T-helper 2 cell treated with Interferon-gamma antibody and Interleukin-4, amounts not matched to agents 100 ng/mL and 5 ng/mL, for 36 hours (primary cell): Measurements from ENCODE around the gene EEPD1. TPM values are rescaled to one million over a fixed set of nuclear protein-coding genes. Genes with fewer than 3 reads are reported as not detected.
"Not testable (repeated sequence)": the region's sequence is repeated elsewhere in the genome, so short reads cannot be mapped to it uniquely, and the experiment has no call there.

Experiments used
- intact Hi-C: fragments of 100-400 bp; cut with micrococcal nuclease; formaldehyde crosslinking; loops from one replicate; pipeline ENCODE4 v1.15.1; 2023
- total RNA-seq: library from RNA; stranded (reverse); gene quantifications from 2 replicates; pipeline ENCODE4 v1.2.3, GENCODE V29; 2022

EEPD1 gene
- total RNA-seq: 11.5 and 13.8 TPM in 2 replicates

DNA sequence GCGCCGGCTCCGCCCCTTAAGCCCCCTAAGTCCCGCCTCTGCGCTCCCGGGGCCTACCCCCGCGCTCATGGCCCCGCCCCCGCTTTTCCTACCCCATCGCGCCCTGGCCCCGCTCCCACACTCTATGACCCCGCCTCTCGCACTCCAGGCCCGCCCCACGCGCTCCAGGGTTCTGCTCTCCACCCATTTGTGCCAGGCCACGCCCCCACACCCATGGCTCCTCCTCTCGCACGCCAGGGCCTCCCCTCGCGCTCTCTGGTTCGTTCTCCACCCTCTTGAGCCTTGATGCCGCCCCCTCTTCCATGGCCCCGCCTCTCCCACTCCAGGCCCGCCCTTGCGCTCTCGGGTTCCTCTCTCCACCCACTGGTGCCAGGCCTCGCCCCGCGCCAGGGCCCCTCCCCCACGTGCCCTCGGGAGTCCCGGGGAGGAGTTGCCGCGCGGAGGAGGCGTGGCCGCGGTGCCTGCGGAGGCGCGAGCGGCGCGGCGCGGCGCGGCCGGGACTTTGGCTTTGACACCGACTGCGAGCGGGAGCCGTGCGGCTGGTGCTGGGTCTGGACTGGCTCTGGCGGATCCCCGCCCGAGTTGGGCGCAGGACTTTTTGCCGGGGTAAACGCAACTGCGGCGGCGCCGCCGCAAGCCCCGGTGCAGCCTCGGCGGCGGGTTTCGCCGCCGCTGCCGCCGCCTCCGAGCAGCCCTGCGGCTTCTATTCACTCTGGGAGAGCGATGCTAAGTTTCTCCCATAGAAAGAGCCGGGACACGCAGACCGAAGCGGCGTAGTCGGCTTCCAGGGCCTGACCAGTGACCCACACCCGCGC, at the start of gene EEPD1:
TSS of gene EEPD1 (plus strand) at position 499 of the 815 bp plus-strand sequence. CDS start 1,071 bp downstream, outside the sequence.
- intact Hi-C loops: loop anchor here (1.0 to 2.0 kb wide), 6 partner anchors 38 to 458 kb away; partner anchors contain the start of genes ANLN, HERPUD2 and SEPTIN7

DNA sequence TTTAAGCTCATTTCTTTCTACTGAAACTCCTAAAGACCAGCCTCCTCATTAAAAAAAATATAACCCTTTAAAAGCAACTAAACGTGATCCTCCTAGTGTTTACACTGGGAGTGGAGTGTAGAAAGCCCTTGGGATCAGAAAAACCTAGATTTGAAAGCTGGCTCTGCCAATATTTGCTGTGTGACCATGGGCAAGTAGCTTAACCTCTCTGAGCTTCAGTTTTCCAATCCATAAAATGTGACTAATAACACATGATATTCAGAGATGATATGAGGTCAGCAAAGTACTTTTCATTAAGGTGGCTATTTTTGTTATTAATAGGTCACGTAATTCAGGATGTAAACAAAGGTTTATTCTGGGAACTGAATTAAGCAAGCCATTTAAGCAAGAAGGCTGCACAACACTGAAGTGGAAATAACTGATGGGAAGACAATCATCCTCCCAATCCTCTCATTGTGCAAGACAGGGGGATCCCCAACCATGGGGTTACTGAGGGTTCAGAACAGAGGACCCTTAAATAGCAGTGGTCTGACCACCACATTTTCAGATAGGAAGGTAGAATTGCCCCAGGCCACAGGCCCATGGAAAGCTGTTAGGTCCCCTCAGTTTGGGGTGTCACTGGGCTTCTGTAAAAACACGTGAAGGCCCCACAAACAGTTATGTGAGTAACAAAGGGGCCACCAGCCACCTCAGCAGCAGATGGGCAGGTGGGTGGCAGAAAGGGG, 49.1 kb upstream of the EEPD1 start:
- intact Hi-C loops: no loop called here

GRCh38 chr7:36106972-36107908, 45.8 kb upstream of the EEPD1 start:
- intact Hi-C loops: not testable (repeated sequence)

DNA sequence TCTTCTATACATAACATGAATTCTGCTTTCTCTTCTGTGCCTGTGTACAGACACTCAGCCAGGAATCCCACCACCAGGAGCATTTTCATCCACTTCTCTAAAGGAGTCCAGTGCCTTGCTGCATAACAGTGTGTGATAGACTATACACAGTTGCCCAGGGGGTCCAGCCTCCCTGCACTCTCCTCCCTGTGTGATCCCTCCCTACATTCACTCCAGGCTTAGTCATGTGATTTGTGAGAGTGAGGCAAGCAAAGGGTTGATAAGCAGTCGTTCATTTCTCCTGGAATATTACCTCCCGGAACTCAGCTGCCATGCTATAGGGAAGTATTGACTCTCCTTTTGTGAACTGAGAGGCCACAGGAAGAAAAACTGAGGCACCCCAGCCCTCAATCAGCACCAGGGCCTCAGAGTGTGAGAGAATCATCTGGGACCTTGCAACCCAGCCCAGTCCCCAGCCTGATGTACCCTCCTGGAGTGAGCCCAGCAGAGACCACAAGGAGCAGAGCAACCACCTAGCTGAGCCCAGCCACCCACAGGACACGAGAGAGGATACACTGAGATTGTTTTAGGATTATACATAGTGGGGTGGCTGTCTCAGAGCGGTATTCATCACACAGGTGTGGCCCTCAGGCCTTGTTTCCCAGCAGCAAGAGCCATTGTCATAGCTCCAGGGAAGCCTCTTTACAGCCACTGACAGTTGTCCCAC, 45.0 kb upstream of the EEPD1 start:
- intact Hi-C loops: no loop called here

DNA sequence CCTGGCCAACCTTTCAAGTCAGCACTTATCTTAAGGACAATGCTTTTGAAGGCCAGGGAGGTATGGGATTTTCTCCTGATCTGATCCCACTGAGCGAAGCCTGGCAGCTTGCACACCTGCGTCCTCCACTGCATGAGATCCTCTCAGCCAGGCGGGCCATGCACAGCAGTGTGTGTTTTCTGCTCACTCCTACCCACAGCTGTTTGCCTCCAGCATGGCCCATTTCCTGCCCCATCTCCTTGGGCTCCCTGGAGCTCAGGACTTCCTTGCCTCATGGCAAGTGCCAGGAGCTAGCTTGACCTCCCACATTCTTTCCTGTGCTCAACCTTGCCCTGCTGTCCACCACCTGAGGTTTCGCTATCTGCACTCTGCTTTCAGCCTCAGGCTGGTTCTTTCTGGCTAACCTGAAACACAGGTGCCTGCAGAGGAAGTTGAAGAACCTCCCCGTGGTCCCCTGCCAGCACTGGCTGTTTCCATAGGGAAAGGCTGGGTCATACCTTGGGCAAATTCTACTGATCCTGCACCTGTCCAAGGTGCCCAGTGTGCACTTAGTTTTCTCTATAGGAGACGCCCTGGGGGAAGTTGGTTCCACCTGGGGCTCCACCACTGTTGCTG, 43.9 kb upstream of the EEPD1 start:
- intact Hi-C loops: no loop called here

GRCh38 chr7:36110584-36110983, 42.5 kb upstream of the EEPD1 start:
- intact Hi-C loops: no loop called here

DNA sequence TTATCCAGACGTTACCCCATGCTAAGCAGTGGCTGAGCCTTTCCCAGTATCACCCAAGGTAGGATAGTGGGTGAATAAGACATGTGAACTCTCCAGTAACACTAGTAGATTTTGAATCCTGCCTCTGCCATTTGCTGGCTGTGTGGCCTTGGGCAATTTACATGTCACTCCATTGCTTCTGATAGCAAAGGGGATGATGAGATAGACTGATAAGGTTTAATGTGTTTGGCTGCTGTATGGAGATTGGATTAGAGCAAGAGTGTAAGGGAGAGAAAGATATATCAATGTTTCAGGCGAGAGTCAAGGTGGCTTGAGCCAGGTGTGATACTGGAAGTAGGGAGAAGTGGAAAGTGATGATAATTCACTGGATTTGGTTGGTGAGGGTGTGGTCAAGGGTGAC, 40.1 kb upstream of the EEPD1 start:
- intact Hi-C loops: no loop called here

DNA sequence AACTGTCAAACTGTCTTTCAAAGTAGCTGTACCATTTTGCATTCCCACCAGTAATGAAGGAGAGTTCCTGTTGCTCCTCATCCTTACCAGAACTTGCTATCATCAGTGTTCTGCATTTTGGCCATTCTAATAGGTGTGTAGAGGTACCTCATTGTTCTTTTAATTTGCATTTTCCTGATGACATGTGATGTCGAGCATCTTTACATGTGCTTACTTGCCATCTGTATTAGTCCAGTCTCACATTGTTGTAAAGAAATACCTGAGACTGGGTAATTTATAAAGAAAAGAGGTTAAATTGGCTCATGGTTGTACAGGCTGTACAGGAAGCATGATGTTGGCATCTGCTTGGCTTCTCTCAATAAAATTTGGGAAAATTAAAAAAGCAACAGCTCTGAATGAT, 38.7 kb upstream of the EEPD1 start:
- intact Hi-C loops: loop anchor here (2.0 kb wide), 1 partner anchor 38 kb away; the partner anchor contains the start of gene EEPD1

GRCh38 chr7:36115448-36116321, 37.4 kb upstream of the EEPD1 start:
- intact Hi-C loops: loop anchor here (2.0 kb wide), 1 partner anchor 37 kb away; the partner anchor contains the start of gene EEPD1

DNA sequence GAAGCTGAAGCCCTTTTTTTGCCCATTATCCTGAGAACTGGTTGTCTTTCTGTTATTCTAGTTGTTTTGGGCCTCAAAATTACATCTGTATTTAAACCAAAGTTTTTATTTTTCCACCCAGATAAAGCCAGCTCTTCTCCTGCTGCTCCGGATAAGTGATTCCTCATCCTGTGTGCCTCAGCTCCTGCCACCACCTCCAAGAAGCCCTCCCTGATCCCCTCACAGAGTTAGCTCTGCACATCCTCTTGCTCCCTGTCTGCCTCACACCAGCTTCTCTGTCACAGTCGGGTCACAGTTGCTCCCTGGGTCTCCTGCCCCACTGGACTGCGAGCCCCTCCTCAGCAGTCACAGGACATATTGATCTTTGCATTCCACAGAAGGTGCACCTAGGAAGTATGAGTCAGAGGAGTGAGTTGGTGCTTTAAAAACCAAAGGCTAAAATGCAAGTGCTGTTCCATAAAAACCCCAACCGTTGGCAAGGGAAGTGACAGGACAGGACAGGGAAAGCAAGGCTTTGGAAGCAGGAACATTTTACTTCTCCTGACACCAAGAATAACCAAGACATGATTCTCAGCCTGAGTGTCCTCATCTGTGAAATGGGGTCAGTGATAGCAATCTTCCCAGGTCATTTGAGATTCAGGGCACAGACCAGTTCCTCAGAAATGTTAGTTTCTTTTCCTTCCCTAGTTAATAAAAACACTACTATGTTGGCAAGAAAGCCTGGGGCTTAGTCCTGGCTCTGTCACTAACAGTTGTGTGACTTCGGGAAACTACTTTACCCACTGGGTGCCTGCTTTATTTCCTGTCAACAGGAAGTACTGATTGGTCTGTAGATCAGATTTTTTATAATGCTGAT, 36.5 kb upstream of the EEPD1 start:
- intact Hi-C loops: no loop called here

- intact Hi-C loops: no loop called here
These were observed 35.7 kb upstream of the EEPD1 start for GRCh38 chr7:36117203-36117840.

- intact Hi-C loops: no loop called here
These were observed 34.7 kb upstream of the EEPD1 start for GRCh38 chr7:36118344-36118743.

DNA sequence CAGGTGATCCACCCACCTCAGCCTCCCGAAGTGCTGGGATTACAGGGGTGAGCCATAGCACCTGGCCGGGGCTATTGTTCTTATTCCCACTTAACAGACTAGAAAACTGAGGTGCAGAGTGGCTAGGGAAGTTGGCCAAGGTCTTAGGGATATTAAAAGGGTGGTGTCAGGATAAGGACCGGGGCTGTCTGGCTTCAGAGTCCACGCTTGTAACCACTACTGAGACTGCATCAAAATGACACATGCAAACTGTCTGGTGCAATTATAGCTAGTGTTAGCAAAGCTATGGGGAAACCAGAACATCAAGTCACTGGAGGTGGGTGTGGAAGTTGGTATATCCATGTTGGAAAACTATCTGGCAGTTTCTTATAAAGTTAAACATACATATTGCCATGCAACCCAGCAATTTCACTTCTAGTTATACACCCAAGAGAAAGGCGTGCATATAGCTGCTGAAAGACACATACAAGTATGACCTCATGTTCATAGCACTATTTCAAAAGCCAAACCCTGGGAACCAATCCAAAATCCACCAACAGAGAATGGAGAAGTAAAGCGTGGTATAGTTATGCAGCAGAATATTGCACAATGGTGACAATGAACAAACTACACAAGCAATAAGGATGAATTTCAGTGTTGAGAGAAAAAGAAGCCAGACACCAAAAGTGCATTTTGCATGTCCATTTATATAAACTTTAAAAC, 33.9 kb upstream of the EEPD1 start:
- intact Hi-C loops: no loop called here

- intact Hi-C loops: not testable (repeated sequence)
These were observed 32.9 kb upstream of the EEPD1 start for GRCh38 chr7:36119983-36120646.

DNA sequence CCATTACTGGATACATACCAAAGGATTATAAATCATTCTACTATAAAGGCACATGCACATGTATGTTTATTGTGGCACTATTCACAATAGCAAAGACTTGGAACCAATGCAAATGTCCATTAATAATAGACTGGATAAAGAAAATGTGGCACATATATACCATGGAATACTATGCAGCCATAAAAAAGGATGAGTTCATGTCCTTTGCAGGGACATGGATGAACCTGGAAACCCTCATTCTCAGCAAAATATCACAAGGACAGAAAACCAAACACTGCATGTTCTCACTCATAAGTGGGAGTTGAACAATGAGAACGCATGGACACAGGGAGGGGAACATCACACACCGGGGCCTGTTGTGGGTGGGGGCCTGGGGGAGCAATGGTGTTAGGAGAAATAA, 27.4 kb upstream of the EEPD1 start:
- intact Hi-C loops: not testable (repeated sequence)

DNA sequence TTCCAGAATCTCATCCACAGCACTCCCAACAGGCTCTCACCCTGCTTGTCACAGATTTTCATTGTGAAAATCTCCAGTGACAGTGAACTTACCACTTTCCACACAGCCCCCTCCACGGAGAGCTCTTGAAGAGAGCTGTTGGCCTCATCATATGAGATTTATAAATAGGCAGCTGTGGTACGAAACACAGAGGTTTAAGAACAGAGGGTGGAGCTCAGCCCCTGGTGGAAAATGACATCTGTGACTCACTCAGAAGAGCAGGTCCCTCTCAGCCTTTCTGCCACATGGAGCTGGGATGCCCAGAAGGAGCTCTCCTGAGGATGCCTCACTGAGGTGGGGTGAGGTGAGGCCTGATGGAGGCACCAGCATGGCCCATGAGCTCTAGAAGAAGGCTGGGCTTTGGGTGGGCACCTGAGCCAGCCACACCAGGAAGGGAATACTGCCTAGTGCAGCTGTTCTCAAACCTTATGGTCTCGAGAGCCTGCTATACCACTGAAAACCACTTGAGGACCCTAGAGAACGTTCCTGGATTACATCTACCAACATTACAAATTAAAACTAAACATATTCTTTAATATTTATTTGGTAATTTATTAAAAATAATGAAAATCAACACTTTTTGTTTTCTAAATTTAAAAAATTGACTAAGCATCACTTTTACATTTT, 25.8 kb upstream of the EEPD1 start:
- intact Hi-C loops: no loop called here
